Adipose tissue (tissue), 3 donors: Measurements from ENCODE around the gene LRIF1. TPM values are rescaled to one million over a fixed set of nuclear protein-coding genes. Genes with fewer than 3 reads are reported as not detected.
"Not testable (repeated sequence)": the region's sequence is repeated elsewhere in the genome, so short reads cannot be mapped to it uniquely, and the experiment has no call there.

Experiments
- H3K27ac ChIP-seq: one replicate; pipeline ENCODE4 v1.5.1; 2013; ENCODE audit warnings: low read depth, low read length
- WGBS, 3 donors: extraction: QIAGEN DNeasy Blood & Tissue Kit; methylation state at CpG; one replicate each; pipeline ENCODE4 v1.1.7; 2013; 5-methylcytosine and 5-hydroxymethylcytosine counted together
- polyA plus RNA-seq, 3 donors: library from polyadenylated mRNA; stranded (reverse); fragments of 200-250 nt; gene quantifications; one replicate each; pipeline ENCODE4 v1.2.3, GENCODE V29; 2013
- donor health status: healthy with polysubstance abuse.
- donor health status: Bipolar disorder and iron deficiency.
- donor health status: healthy.

The LRIF1 gene
- polyA plus RNA-seq, 3 donors: 3.0 to 8.7 (median 3.5) TPM

GRCh38 chr1:110953031-110953430, 10.7 kb downstream of the LRIF1 start:
- no peak overlapping the region for H3K27ac ChIP-seq

GRCh38 chr1:110952031-110952430, 11.7 kb downstream of the LRIF1 start:
- 98 to 100% (median 98%) methylated on average over 2 of the region's 2 CpGs for WGBS, 3 donors
- no peak overlapping the region for H3K27ac ChIP-seq

GRCh38 chr1:110951161-110951560, 12.6 kb downstream of the LRIF1 start:
- no peak overlapping the region for H3K27ac ChIP-seq
- WGBS, 3 donors: 66 to 100% (median 82%) methylated on average over 1 of the region's 1 CpG

- no peak overlapping the region for H3K27ac ChIP-seq
- WGBS, 3 donors: 86 to 95% (median 91%) methylated on average over 10 of the region's 10 CpGs
Measured at GRCh38 chr1:110948038-110948810, 15.5 kb downstream of the LRIF1 start.

GRCh38 chr1:110945626-110946025, 18.1 kb downstream of the LRIF1 start:
- 95 to 100% (median 97%) methylated on average over 2 of the region's 2 CpGs for WGBS, 3 donors
- no peak overlapping the region for H3K27ac ChIP-seq

GRCh38 chr1:110944806-110945205, 18.9 kb downstream of the LRIF1 start:
- no peak overlapping the region for H3K27ac ChIP-seq
- 60 to 72% (median 69%) methylated on average over 3 of the region's 3 CpGs for WGBS, 3 donors

GRCh38 chr1:110936567-110936966, 27.2 kb downstream of the LRIF1 start:
- no peak overlapping the region for H3K27ac ChIP-seq
- 78 to 88% (median 87%) methylated on average over 1 of the region's 1 CpG for WGBS, 3 donors

- H3K27ac ChIP-seq: not testable (repeated sequence)
- WGBS, 3 donors: 79 to 85% (median 80%) methylated on average over 3 of the region's 3 CpGs
Measured at GRCh38 chr1:110931097-110931496, 32.6 kb downstream of the LRIF1 start.

GRCh38 chr1:110928904-110929303, 34.8 kb downstream of the LRIF1 start:
- WGBS, 3 donors: 50 to 54% (median 53%) methylated on average over 2 of the region's 2 CpGs
- H3K27ac ChIP-seq: no peak overlapping the region

GRCh38 chr1:110928191-110928590, 35.5 kb downstream of the LRIF1 start:
- 56 to 79% (median 58%) methylated on average over 1 of the region's 1 CpG for WGBS, 3 donors
- H3K27ac ChIP-seq: no peak overlapping the region

- WGBS, 3 donors: 58 to 85% (median 78%) methylated on average over 2 of the region's 2 CpGs
- H3K27ac ChIP-seq: no peak overlapping the region
Measured at GRCh38 chr1:110927484-110928075, 36.1 kb downstream of the LRIF1 start.

GRCh38 chr1:110921953-110922352, 41.8 kb downstream of the LRIF1 start:
- no peak overlapping the region for H3K27ac ChIP-seq
- WGBS, 3 donors: 90 to 95% (median 94%) methylated on average over 1 of the region's 1 CpG

- 73 to 90% (median 90%) methylated on average over 1 of the region's 1 CpG for WGBS, 3 donors
- H3K27ac ChIP-seq: no peak overlapping the region
Measured at GRCh38 chr1:110918016-110918415, 45.7 kb downstream of the LRIF1 start.

- H3K27ac ChIP-seq: no peak overlapping the region
- WGBS, 3 donors: 21 to 31% (median 26%) methylated on average over 2 of the region's 2 CpGs
Measured at GRCh38 chr1:110916669-110917306, 46.9 kb downstream of the LRIF1 start.

- H3K27ac ChIP-seq: no peak overlapping the region
- 65 to 82% (median 82%) methylated on average over 2 of the region's 2 CpGs for WGBS, 3 donors
Measured at GRCh38 chr1:110916274-110916668, 47.5 kb downstream of the LRIF1 start.

GRCh38 chr1:110915804-110916203, 47.9 kb downstream of the LRIF1 start:
- no peak overlapping the region for H3K27ac ChIP-seq
- 57 to 75% (median 72%) methylated on average over 2 of the region's 2 CpGs for WGBS, 3 donors

- WGBS, 3 donors: 82 to 95% (median 89%) methylated on average over 3 of the region's 3 CpGs
Measured at GRCh38 chr1:110914676-110915075, 49.0 kb downstream of the LRIF1 start.

GRCh38 chr1:110912784-110913183, 50.9 kb downstream of the LRIF1 start:
- H3K27ac ChIP-seq: no peak overlapping the region

More at GRCh38 chr1:110914676-110915075, 49.0 kb downstream of the LRIF1 start:
- no peak overlapping the region for H3K27ac ChIP-seq

GRCh38 chr1:110903853-110904500, 59.7 kb downstream of the LRIF1 start:
- H3K27ac ChIP-seq: no peak overlapping the region
- 73 to 83% (median 79%) methylated on average over 3 of the region's 3 CpGs for WGBS, 3 donors
